Measurements from ENCODE around the gene LRP5. TPM values are rescaled to one million over a fixed set of nuclear protein-coding genes. Genes with fewer than 3 reads are reported as not detected.

The LRP5 gene
- total RNA-seq, 1 experiment from 2014 or later: 67.0 TPM

DNA sequence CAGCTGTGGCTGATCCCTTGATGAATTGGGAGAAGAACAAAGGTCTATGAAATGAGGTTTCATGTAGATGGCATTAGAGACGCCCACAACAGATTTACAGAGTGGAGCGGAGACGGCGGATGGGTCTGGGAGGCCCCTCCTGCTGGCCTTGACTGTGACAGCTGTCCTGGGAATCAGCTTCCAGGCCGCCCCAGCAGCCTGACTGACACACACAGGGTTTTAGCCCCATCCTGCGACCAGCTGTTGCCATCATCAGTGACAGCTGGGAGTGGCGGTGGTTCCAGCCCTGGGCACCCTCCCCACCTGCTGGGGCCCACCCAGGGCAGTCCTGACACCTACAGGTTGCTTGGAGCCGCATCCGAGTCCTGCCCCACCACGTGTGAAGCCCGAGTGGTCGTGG is 84.1 kb downstream of the LRP5 start:
- no peak for TF ChIP-seq EZH2 (IDR thresholded peaks at IDR 0.05; ENCODE audit: borderline replicate concordance, low read depth, low read length, poor library complexity, severe bottlenecking)
- TF ChIP-seq, protein P1, sequence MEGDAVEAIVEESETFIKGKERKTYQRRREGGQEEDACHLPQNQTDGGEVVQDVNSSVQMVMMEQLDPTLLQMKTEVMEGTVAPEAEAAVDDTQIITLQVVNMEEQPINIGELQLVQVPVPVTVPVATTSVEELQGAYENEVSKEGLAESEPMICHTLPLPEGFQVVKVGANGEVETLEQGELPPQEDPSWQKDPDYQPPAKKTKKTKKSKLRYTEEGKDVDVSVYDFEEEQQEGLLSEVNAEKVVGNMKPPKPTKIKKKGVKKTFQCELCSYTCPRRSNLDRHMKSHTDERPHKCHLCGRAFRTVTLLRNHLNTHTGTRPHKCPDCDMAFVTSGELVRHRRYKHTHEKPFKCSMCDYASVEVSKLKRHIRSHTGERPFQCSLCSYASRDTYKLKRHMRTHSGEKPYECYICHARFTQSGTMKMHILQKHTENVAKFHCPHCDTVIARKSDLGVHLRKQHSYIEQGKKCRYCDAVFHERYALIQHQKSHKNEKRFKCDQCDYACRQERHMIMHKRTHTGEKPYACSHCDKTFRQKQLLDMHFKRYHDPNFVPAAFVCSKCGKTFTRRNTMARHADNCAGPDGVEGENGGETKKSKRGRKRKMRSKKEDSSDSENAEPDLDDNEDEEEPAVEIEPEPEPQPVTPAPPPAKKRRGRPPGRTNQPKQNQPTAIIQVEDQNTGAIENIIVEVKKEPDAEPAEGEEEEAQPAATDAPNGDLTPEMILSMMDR (conservative IDR thresholded peaks at IDR 0.05; ENCODE audit: low read depth, low read length): no peak
- ChIA-PET POLR2A (ENCODE audit: low non-redundant PET) (no interaction called here), CTCF (no interaction called here)
- Histone ChIP-seq H3K4me1 (ENCODE audit: insufficient read depth, low read length, poor library complexity, severe bottlenecking) (peaks cover 5% of the 10 kb centered on the region), H3K4me3 (ENCODE audit: low read depth, low read length, poor library complexity, severe bottlenecking) (no peak overlapping the region), H3K9me3 (ENCODE audit: low read depth, low read length, poor library complexity, severe bottlenecking) (no peaks in the 10 kb centered on the region), H3K36me3 (ENCODE audit: insufficient read depth, low read length, poor library complexity, severe bottlenecking) (peaks cover 8% of the 10 kb centered on the region), H3K27me3 (replicated peaks; ENCODE audit: insufficient read depth, low read depth, low read length, poor library complexity) (no peaks in the 10 kb centered on the region), H3K27ac (ENCODE audit: low read depth, low read length, poor library complexity, severe bottlenecking) (no peak overlapping the region)
- no peak for DNase-seq (ENCODE audit: low spot score)
- no TSS peak for BruUV-seq (replicated peaks)
- intact Hi-C loops (cut with micrococcal nuclease; ENCODE audit: unreplicated experiment): no loop called here

DNA sequence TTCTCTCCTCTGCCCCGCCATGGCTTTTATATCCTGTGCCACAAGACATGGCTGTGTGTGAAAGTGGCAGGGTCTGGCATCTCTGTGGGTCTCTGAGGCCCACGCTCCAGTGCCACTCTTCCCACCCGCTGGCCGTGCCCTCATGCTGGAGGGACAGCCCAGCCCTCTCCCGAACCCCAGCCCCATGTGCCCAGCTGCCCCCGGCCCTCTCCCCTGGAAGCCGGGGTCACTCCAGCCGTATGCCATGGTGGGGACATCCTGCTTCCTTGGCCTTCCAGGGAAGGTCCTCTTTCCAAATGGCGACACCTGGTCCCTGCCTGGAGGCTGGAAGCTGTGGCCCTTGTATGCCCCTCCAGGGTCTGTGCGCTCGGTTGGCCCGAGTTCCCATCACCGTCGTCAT is 84.9 kb downstream of the LRP5 start:
- CTCF ChIA-PET: no interaction called here
- H3K27me3 ChIP-seq (replicated peaks; ENCODE audit: insufficient read depth, low read depth, low read length, poor library complexity): no peaks in the 10 kb centered on the region
- H3K9me3 ChIP-seq (ENCODE audit: low read depth, low read length, poor library complexity, severe bottlenecking): no peaks in the 10 kb centered on the region
- POLR2A ChIA-PET (ENCODE audit: low non-redundant PET): no interaction called here
- peaks cover 5% of the 10 kb centered on the region for H3K4me1 ChIP-seq (ENCODE audit: insufficient read depth, low read length, poor library complexity, severe bottlenecking)
- TF ChIP-seq EZH2 (IDR thresholded peaks at IDR 0.05; ENCODE audit: borderline replicate concordance, low read depth, low read length, poor library complexity, severe bottlenecking): no peak
- TF ChIP-seq, protein P1 (conservative IDR thresholded peaks at IDR 0.05; ENCODE audit: low read depth, low read length): no peak
- H3K36me3 ChIP-seq (ENCODE audit: insufficient read depth, low read length, poor library complexity, severe bottlenecking): peaks cover 9% of the 10 kb centered on the region
- DNase-seq (ENCODE audit: low spot score): no peak
- H3K27ac ChIP-seq (ENCODE audit: low read depth, low read length, poor library complexity, severe bottlenecking): no peak overlapping the region
- no TSS peak for BruUV-seq (replicated peaks)
- no peak overlapping the region for H3K4me3 ChIP-seq (ENCODE audit: low read depth, low read length, poor library complexity, severe bottlenecking)
- intact Hi-C loops (cut with micrococcal nuclease; ENCODE audit: unreplicated experiment): no loop called here

DNA sequence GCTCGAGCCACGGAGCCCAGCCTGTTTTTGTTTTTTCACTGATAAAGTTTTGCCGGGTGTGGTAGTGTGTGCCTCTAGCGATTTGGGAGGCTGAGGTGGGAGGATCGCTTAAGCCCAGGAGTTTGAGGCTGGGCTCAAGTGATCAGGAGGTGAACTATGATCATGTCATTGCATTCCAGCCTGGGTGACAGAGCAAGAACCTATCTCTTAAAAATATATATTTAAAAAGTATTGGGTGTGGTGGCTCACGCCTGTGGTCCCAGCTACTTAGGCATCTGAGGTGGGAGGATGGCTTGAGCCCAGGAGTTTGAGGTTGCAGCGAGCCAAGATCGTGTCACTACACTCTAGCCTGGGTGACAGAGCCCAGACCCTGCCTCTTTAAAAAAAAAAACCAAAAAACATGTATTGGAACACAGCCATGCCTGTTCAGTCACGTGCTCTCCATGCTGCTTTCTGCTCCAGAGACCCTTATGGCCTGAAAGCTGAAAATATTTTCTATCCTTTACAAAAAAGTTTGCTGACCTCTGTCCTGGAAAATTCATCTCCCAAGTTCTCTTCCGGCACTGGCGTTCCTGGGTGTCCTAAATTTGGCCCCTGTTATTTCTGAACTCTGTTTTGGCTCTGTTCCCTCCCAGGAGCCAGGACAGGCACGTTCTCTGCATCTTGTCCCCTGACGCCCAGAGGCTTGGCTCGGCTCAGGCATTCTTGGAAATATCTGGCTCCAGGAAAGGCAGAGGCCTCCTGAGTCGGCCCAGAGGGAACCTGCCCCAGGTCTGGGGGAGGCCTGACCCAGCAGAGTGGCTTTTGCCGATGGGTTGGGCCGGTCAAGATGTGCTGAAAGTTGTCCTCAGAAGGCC is 86.8 kb downstream of the LRP5 start:
- Histone ChIP-seq H3K27ac (ENCODE audit: low read depth, low read length, poor library complexity, severe bottlenecking) (peak overlapping the region; percentile 22), H3K4me1 (ENCODE audit: insufficient read depth, low read length, poor library complexity, severe bottlenecking) (peaks cover 5% of the 10 kb centered on the region), H3K27me3 (replicated peaks; ENCODE audit: insufficient read depth, low read depth, low read length, poor library complexity) (no peaks in the 10 kb centered on the region), H3K9me3 (ENCODE audit: low read depth, low read length, poor library complexity, severe bottlenecking) (no peaks in the 10 kb centered on the region), H3K4me3 (ENCODE audit: low read depth, low read length, poor library complexity, severe bottlenecking) (no peak overlapping the region), H3K36me3 (ENCODE audit: insufficient read depth, low read length, poor library complexity, severe bottlenecking) (peaks cover 26% of the 10 kb centered on the region)
- no peak for DNase-seq (ENCODE audit: low spot score)
- intact Hi-C loops (cut with micrococcal nuclease; ENCODE audit: unreplicated experiment): no loop called here
- TF ChIP-seq EZH2 (IDR thresholded peaks at IDR 0.05; ENCODE audit: borderline replicate concordance, low read depth, low read length, poor library complexity, severe bottlenecking): no peak
- TF ChIP-seq, protein P1 (conservative IDR thresholded peaks at IDR 0.05; ENCODE audit: low read depth, low read length): no peak
- ChIA-PET POLR2A (ENCODE audit: low non-redundant PET) (no interaction called here), CTCF (no interaction called here)
- no TSS peak for BruUV-seq (replicated peaks)
